MCF 10A (cell line): Measurements from ENCODE around the gene ETFDH. TPM values are rescaled to one million over a fixed set of nuclear protein-coding genes. Genes with fewer than 3 reads are reported as not detected.

Experiments used
- BruUV-seq: library from RNA; stranded (reverse); fragments of 400-500 nt; replicated peaks from 2 replicates; lab custom pipeline; 2021; lab: Mats Ljungman, UMichigan
- CTCF ChIA-PET: fragments of 300-600 bp; sonication (Branson Sonifier 250); formaldehyde crosslinking; extraction: SDS; loops from one replicate; lab custom pipeline; 2021; ENCODE audit warnings: antibody characterized with exemption, inconsistent platforms; lab: Yijun Ruan, JAX
- POLR2A ChIA-PET: fragments of 300-600, 350-650 bp; sonication (Branson Sonifier 250); formaldehyde crosslinking; extraction: SDS; loops from one replicate; lab custom pipeline; 2020; ENCODE audit warnings: antibody characterized with exemption, inconsistent platforms; lab: Yijun Ruan, JAX
- DNase-seq: peaks from one replicate; pipeline ENCODE4 v3.0.0-alpha.2; 2018; ENCODE audit not compliant: unreplicated experiment
- H3K27ac Mint-ChIP-seq: one replicate; pipeline ENCODE4 v1.8.0; 2022; ENCODE audit warnings: mild to moderate bottlenecking, low read depth, mixed read lengths; ENCODE audit not compliant: unreplicated experiment
- H3K27me3 Mint-ChIP-seq: one replicate; pipeline ENCODE4 v1.8.0; 2022; ENCODE audit warnings: mixed read lengths; ENCODE audit not compliant: insufficient read depth, unreplicated experiment
- H3K36me3 Mint-ChIP-seq: one replicate; pipeline ENCODE4 v1.8.0; 2022; ENCODE audit warnings: mild to moderate bottlenecking, moderate library complexity, mixed read lengths; ENCODE audit not compliant: insufficient read depth, unreplicated experiment
- H3K4me1 Mint-ChIP-seq: one replicate; pipeline ENCODE4 v1.8.0; 2022; ENCODE audit warnings: mixed read lengths; ENCODE audit not compliant: insufficient read depth, unreplicated experiment
- H3K4me3 Mint-ChIP-seq: one replicate; pipeline ENCODE4 v1.8.0; 2022; ENCODE audit warnings: mild to moderate bottlenecking, moderate library complexity, mixed read lengths; ENCODE audit not compliant: unreplicated experiment
- H3K9me3 Mint-ChIP-seq: one replicate; pipeline ENCODE4 v1.8.0; 2022; ENCODE audit warnings: mixed read lengths; ENCODE audit not compliant: unreplicated experiment
- intact Hi-C: fragments of 100-400 bp; cut with micrococcal nuclease; formaldehyde crosslinking; loops from 2 replicates; pipeline ENCODE4 v1.14.1; 2022
- total RNA-seq: library from RNA; stranded (reverse); gene quantifications from 2 replicates; pipeline ENCODE4 v1.2.3, GENCODE V29; 2022
- TF ChIP-seq, protein P1 (sequence below): fragments of 200-600 bp; IDR thresholded peaks from one replicate; pipeline ENCODE4 v1.8.0; 2022; ENCODE audit warnings: antibody characterized with exemption, mild to moderate bottlenecking; ENCODE audit not compliant: unreplicated experiment

The ETFDH gene
- total RNA-seq, 1 experiment from 2014 or later: 19.2 TPM

GRCh38 chr4:158758142-158758541 is 86.0 kb downstream of the ETFDH start:
- TF ChIP-seq, protein P1, sequence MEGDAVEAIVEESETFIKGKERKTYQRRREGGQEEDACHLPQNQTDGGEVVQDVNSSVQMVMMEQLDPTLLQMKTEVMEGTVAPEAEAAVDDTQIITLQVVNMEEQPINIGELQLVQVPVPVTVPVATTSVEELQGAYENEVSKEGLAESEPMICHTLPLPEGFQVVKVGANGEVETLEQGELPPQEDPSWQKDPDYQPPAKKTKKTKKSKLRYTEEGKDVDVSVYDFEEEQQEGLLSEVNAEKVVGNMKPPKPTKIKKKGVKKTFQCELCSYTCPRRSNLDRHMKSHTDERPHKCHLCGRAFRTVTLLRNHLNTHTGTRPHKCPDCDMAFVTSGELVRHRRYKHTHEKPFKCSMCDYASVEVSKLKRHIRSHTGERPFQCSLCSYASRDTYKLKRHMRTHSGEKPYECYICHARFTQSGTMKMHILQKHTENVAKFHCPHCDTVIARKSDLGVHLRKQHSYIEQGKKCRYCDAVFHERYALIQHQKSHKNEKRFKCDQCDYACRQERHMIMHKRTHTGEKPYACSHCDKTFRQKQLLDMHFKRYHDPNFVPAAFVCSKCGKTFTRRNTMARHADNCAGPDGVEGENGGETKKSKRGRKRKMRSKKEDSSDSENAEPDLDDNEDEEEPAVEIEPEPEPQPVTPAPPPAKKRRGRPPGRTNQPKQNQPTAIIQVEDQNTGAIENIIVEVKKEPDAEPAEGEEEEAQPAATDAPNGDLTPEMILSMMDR: no peak
- Mint-ChIP-seq H3K4me1 (no peaks in the 10 kb centered on the region), H3K9me3 (no peaks in the 10 kb centered on the region), H3K27me3 (no peaks in the 10 kb centered on the region), H3K27ac (no peak overlapping the region), H3K4me3 (no peak overlapping the region), H3K36me3 (no peaks in the 10 kb centered on the region)
- POLR2A ChIA-PET: no interaction called here
- CTCF ChIA-PET: no interaction called here
- no TSS peak for BruUV-seq
- intact Hi-C loops: no loop called here
- no peak for DNase-seq

GRCh38 chr4:158758703-158759102 is 86.6 kb downstream of the ETFDH start:
- ChIA-PET POLR2A (no interaction called here), CTCF (interaction anchor here (0.6 to 0.7 kb wide), 2 partner anchors 75 to 432 kb away, joined by 3 to 7 read pairs; no protein-coding TSS in a partner anchor)
- no peaks in the 10 kb centered on the region for H3K36me3 Mint-ChIP-seq
- H3K27me3 Mint-ChIP-seq: no peaks in the 10 kb centered on the region
- TF ChIP-seq, protein P1: no peak
- no peak overlapping the region for H3K4me3 Mint-ChIP-seq
- no peak for DNase-seq
- H3K27ac Mint-ChIP-seq: no peak overlapping the region
- intact Hi-C loops: no loop called here
- BruUV-seq: no TSS peak
- H3K4me1 Mint-ChIP-seq: no peaks in the 10 kb centered on the region
- no peaks in the 10 kb centered on the region for H3K9me3 Mint-ChIP-seq

Other genes starting within 250 kb of the ETFDH start
- gene RXFP1, start 150.4 kb upstream of the ETFDH start, total RNA-seq: 3.9 and 4.7 TPM in 2 replicates
- gene C4orf46, start 409 bp upstream of the ETFDH start, total RNA-seq: 6.3 and 7.0 TPM in 2 replicates
- 29.2 and 36.6 TPM in 2 replicates for gene PPID, start 51.1 kb downstream of the ETFDH start, total RNA-seq
- 6.4 and 9.3 TPM in 2 replicates for gene FNIP2, start 96.7 kb downstream of the ETFDH start, total RNA-seq